A673 (cell line): Measurements from ENCODE around the gene NME2. TPM values are rescaled to one million over a fixed set of nuclear protein-coding genes. Genes with fewer than 3 reads are reported as not detected.
"Not testable (repeated sequence)": the region's sequence is repeated elsewhere in the genome, so short reads cannot be mapped to it uniquely, and the experiment has no call there.

Source experiments
- BruUV-seq: library from RNA; stranded (reverse); fragments of 400-500 nt; replicated peaks from 2 replicates; lab custom pipeline; 2021; lab: Mats Ljungman, UMichigan
- CTCF ChIA-PET: fragments of 300-600 bp; sonication (Branson Sonifier 250); formaldehyde crosslinking; loops from one replicate; lab custom pipeline; 2022; ENCODE audit warnings: antibody characterized with exemption; lab: Charles Lee
- POLR2A ChIA-PET: fragments of 300-600 bp; sonication (Branson Sonifier 250); formaldehyde crosslinking; loops from one replicate; lab custom pipeline; 2022; ENCODE audit warnings: antibody characterized with exemption; ENCODE audit not compliant: low non-redundant PET; lab: Charles Lee
- DNase-seq: peaks from one replicate; pipeline ENCODE4 v3.0.0-alpha.2; 2015; ENCODE audit warnings: low spot score
- H3K27ac ChIP-seq: fragments of 200-600 bp; sonication (generic); 2 replicates; pipeline ENCODE4 v1.5.1; 2016; ENCODE audit warnings: mixed run types, low read depth, mild to moderate bottlenecking, mixed read lengths, antibody characterized with exemption, low read length; ENCODE audit not compliant: poor library complexity, severe bottlenecking
- H3K27me3 ChIP-seq: fragments of 200-600 bp; sonication (generic); replicated peaks from 2 replicates; pipeline ENCODE4 v1.6.1; 2017; ENCODE audit warnings: mixed run types, low read depth, mild to moderate bottlenecking, mixed read lengths, antibody characterized with exemption, low read length; ENCODE audit not compliant: insufficient read depth, poor library complexity
- H3K36me3 ChIP-seq: fragments of 200-600 bp; sonication (generic); 2 replicates; pipeline ENCODE4 v1.6.1; 2016; ENCODE audit warnings: mixed run types, mild to moderate bottlenecking, mixed read lengths, antibody characterized with exemption, low read length; ENCODE audit not compliant: insufficient read depth, poor library complexity, severe bottlenecking
- H3K4me1 ChIP-seq: fragments of 200-600 bp; sonication (generic); 2 replicates; pipeline ENCODE4 v1.6.1; 2017; ENCODE audit warnings: mixed run types, mild to moderate bottlenecking, mixed read lengths, antibody characterized with exemption, low read length; ENCODE audit not compliant: insufficient read depth, poor library complexity, severe bottlenecking
- H3K4me3 ChIP-seq: fragments of 200-600 bp; sonication (generic); 2 replicates; pipeline ENCODE4 v1.5.1; 2016; ENCODE audit warnings: low read depth, mixed run types, mild to moderate bottlenecking, mixed read lengths, low read length; ENCODE audit not compliant: poor library complexity, severe bottlenecking
- H3K9me3 ChIP-seq: fragments of 200-600 bp; sonication (generic); 2 replicates; pipeline ENCODE4 v1.6.1; 2016; ENCODE audit warnings: mixed run types, low read depth, mild to moderate bottlenecking, mixed read lengths, antibody characterized with exemption, low read length; ENCODE audit not compliant: poor library complexity, severe bottlenecking
- CTCF ChIP-seq: fragments of 300-800, 200-600 bp; sonication (generic); conservative IDR thresholded peaks from 2 replicates; pipeline ENCODE4 v1.5.1; 2017; ENCODE audit warnings: low read depth, mild to moderate bottlenecking, antibody characterized with exemption, low read length, moderate library complexity, mixed read lengths
- EZH2 ChIP-seq: fragments of 200-600 bp; sonication (generic); IDR thresholded peaks from 2 replicates; pipeline ENCODE4 v1.6.1; 2017; ENCODE audit warnings: borderline replicate concordance, low read depth, mild to moderate bottlenecking, mixed read lengths, antibody characterized with exemption, low read length; ENCODE audit not compliant: poor library complexity, severe bottlenecking
- intact Hi-C: fragments of 100-400 bp; cut with micrococcal nuclease; formaldehyde crosslinking; loops from one replicate; pipeline ENCODE4 v1.10.0; 2022; ENCODE audit not compliant: unreplicated experiment
- total RNA-seq: library from RNA; stranded (reverse); gene quantifications from 2 replicates; pipeline ENCODE4 v1.2.3, GENCODE V29; 2021

Gene NME2
- total RNA-seq, 1 experiment from 2014 or later = 776 TPM

- intact Hi-C loops = loop anchor here (5.0 kb wide), 1 partner anchor 302 kb away; the partner anchor contains the start of gene TOB1
- H3K27me3 ChIP-seq = no peaks in the 10 kb centered on the region
- no peak overlapping the region for H3K27ac ChIP-seq
- no peak overlapping the region for H3K4me3 ChIP-seq
- H3K36me3 ChIP-seq = peaks cover 45% of the 10 kb centered on the region
- TF ChIP-seq EZH2 = no peak
- no peak for TF ChIP-seq CTCF
- no peaks in the 10 kb centered on the region for H3K9me3 ChIP-seq
- no peak for DNase-seq
- BruUV-seq = no TSS peak
- peaks cover 17% of the 10 kb centered on the region for H3K4me1 ChIP-seq
- POLR2A ChIA-PET = no interaction called here
- CTCF ChIA-PET = no interaction called here
Observed at GRCh38 chr17:51169340-51169739, 3.1 kb downstream of the NME2 start.

GRCh38 chr17:51170736-51171135, 4.5 kb downstream of the NME2 start:
- no peak for TF ChIP-seq CTCF
- no peak for TF ChIP-seq EZH2
- peaks cover 45% of the 10 kb centered on the region for H3K36me3 ChIP-seq
- intact Hi-C loops = no loop called here
- H3K27ac ChIP-seq = no peak overlapping the region
- H3K4me3 ChIP-seq = no peak overlapping the region
- POLR2A ChIA-PET = interaction anchor here (0.6 kb wide), 2 partner anchors 29 to 1561 kb away, joined by 7 to 8 read pairs; no protein-coding TSS in a partner anchor
- CTCF ChIA-PET = no interaction called here
- BruUV-seq = no TSS peak
- no peak for DNase-seq
- H3K4me1 ChIP-seq = peaks cover 13% of the 10 kb centered on the region
- no peaks in the 10 kb centered on the region for H3K27me3 ChIP-seq
- no peaks in the 10 kb centered on the region for H3K9me3 ChIP-seq

- DNase-seq, CTCF ChIA-PET, H3K9me3 ChIP-seq, H3K27ac ChIP-seq, BruUV-seq, intact Hi-C loops, H3K4me3 ChIP-seq, H3K27me3 ChIP-seq, POLR2A ChIA-PET: not testable (repeated sequence)
- Histone ChIP-seq H3K4me1 (peaks cover 11% of the 10 kb centered on the region), H3K36me3 (peaks cover 46% of the 10 kb centered on the region)
Observed at GRCh38 chr17:51172030-51172429, 5.8 kb downstream of the NME2 start.

- ChIA-PET POLR2A (interaction anchor here (0.6 kb wide), 1 partner anchor 249 kb away, joined by 5 read pairs; no protein-coding TSS in a partner anchor), CTCF (no interaction called here)
- Histone ChIP-seq H3K4me3 (no peak overlapping the region), H3K4me1 (no peaks in the 10 kb centered on the region), H3K27ac (no peak overlapping the region), H3K27me3 (no peaks in the 10 kb centered on the region), H3K36me3 (peaks cover 28% of the 10 kb centered on the region), H3K9me3 (no peaks in the 10 kb centered on the region)
- DNase-seq = no peak
- no peak for TF ChIP-seq CTCF
- no peak for TF ChIP-seq EZH2
- intact Hi-C loops = no loop called here
- no TSS peak for BruUV-seq
Observed at GRCh38 chr17:51180486-51180885, 14.3 kb downstream of the NME2 start.
